PC-9 (cell line): Measurements from ENCODE around the gene MED27. TPM values are rescaled to one million over a fixed set of nuclear protein-coding genes. Genes with fewer than 3 reads are reported as not detected.

Source experiments
- BruUV-seq: library from RNA; stranded (reverse); fragments of 400-500 nt; replicated peaks from 2 replicates; lab custom pipeline; 2021; lab: Mats Ljungman, UMichigan
- CTCF ChIA-PET: fragments of 300-600 bp; sonication (Branson Sonifier 250); formaldehyde crosslinking; loops from one replicate; lab custom pipeline; 2022; ENCODE audit warnings: antibody characterized with exemption; lab: Charles Lee
- POLR2A ChIA-PET: fragments of 300-600 bp; sonication (Branson Sonifier 250); formaldehyde crosslinking; loops from one replicate; lab custom pipeline; 2022; ENCODE audit warnings: antibody characterized with exemption; ENCODE audit not compliant: unreplicated experiment; lab: Charles Lee
- DNase-seq, 2 experiments: peaks; one replicate each; pipeline versions ENCODE4 v3.0.0 to v3.0.0-alpha.2; 2015 to 2022; ENCODE audit warnings: mixed read lengths in 1 of 2
- H2AFZ ChIP-seq: fragments of 200-600 bp; sonication (generic); 2 replicates; pipeline ENCODE4 v1.8.1; 2017; ENCODE audit warnings: antibody characterized with exemption
- H3F3A ChIP-seq: fragments of 200-600 bp; sonication (generic); 2 replicates; pipeline ENCODE4 v1.8.1; 2017; ENCODE audit warnings: antibody characterized with exemption, mild to moderate bottlenecking, low read depth; ENCODE audit not compliant: insufficient read depth
- H3K27ac ChIP-seq: fragments of 200-600 bp; sonication (generic); 2 replicates; pipeline ENCODE4 v1.6.1; 2016; ENCODE audit warnings: mixed run types
- H3K27me3 ChIP-seq: fragments of 200-600 bp; sonication (generic); 2 replicates; pipeline ENCODE4 v1.6.1; 2016; ENCODE audit warnings: low read depth, mixed run types; ENCODE audit not compliant: insufficient read depth
- H3K36me3 ChIP-seq: fragments of 200-600 bp; sonication (generic); 2 replicates; pipeline ENCODE4 v1.6.1; 2016; ENCODE audit warnings: low read depth, mixed run types
- H3K4me1 ChIP-seq: fragments of 200-600 bp; sonication (generic); replicated peaks from 2 replicates; pipeline ENCODE4 v1.6.1; 2016; ENCODE audit warnings: mixed run types; ENCODE audit not compliant: insufficient read depth
- H3K4me2 ChIP-seq: fragments of 200-600 bp; sonication (generic); 2 replicates; pipeline ENCODE4 v1.6.1; 2017; ENCODE audit warnings: mixed run types
- H3K4me3 ChIP-seq: fragments of 200-600 bp; sonication (generic); 2 replicates; pipeline ENCODE4 v1.6.1; 2016; ENCODE audit warnings: mixed run types
- H3K79me2 ChIP-seq: fragments of 200-600 bp; sonication (generic); 2 replicates; pipeline ENCODE4 v1.6.1; 2017; ENCODE audit warnings: low read depth, mixed run types
- H3K9me2 ChIP-seq: fragments of 200-600 bp; sonication (generic); 2 replicates; pipeline ENCODE4 v1.8.1; 2017; ENCODE audit warnings: mild to moderate bottlenecking; ENCODE audit not compliant: insufficient read depth
- H3K9me3 ChIP-seq: fragments of 200-600 bp; sonication (generic); 2 replicates; pipeline ENCODE4 v1.8.1; 2016; ENCODE audit warnings: low read depth; ENCODE audit not compliant: insufficient read depth
- H4K20me1 ChIP-seq: fragments of 200-600 bp; sonication (generic); 2 replicates; pipeline ENCODE4 v1.8.1; 2017; ENCODE audit not compliant: insufficient read depth
- CTCF ChIP-seq: fragments of 200-600 bp; sonication (generic); conservative IDR thresholded peaks from 2 replicates; pipeline ENCODE4 v1.6.1; 2017; ENCODE audit warnings: mixed run types, antibody characterized with exemption, mild to moderate bottlenecking, moderate library complexity
- EZH2 ChIP-seq: fragments of 200-600 bp; sonication (generic); IDR thresholded peaks from 2 replicates; pipeline ENCODE4 v1.8.0; 2017; ENCODE audit warnings: antibody characterized with exemption, low read depth
- intact Hi-C: fragments of 100-400 bp; cut with micrococcal nuclease; formaldehyde crosslinking; loops from one replicate; pipeline ENCODE4 v1.10.0; 2022; ENCODE audit not compliant: unreplicated experiment
- total RNA-seq: library from RNA; stranded (reverse); gene quantifications from 2 replicates; pipeline ENCODE4 v1.2.3, GENCODE V29; 2021

The MED27 gene
- total RNA-seq, 1 experiment from 2014 or later: 31.2 TPM

GRCh38 chr9:132040246-132040645, 39.4 kb downstream of the MED27 start:
- Histone ChIP-seq H3K79me2 (peaks cover 4% of the 10 kb centered on the region), H2AFZ (no peak overlapping the region), H3K27ac (no peak overlapping the region), H3F3A (peaks cover 5% of the 10 kb centered on the region), H3K36me3 (no peaks in the 10 kb centered on the region), H3K9me2 (no peaks in the 10 kb centered on the region), H3K27me3 (no peaks in the 10 kb centered on the region), H3K9me3 (no peaks in the 10 kb centered on the region), H3K4me1 (peaks cover 13% of the 10 kb centered on the region), H3K4me3 (no peak overlapping the region), H4K20me1 (peaks cover 6% of the 10 kb centered on the region), H3K4me2 (no peak overlapping the region)
- ChIA-PET CTCF (no interaction called here), POLR2A (no interaction called here)
- TF ChIP-seq CTCF (no peak), EZH2 (no peak)
- DNase-seq: no peak
- BruUV-seq: no TSS peak
- intact Hi-C loops: no loop called here

GRCh38 chr9:132039284-132039683, 40.4 kb downstream of the MED27 start:
- Histone ChIP-seq H3K4me1 (peaks cover 13% of the 10 kb centered on the region), H3K36me3 (no peaks in the 10 kb centered on the region), H4K20me1 (peaks cover 12% of the 10 kb centered on the region), H3K4me2 (no peak overlapping the region), H3K9me3 (no peaks in the 10 kb centered on the region), H3K27me3 (no peaks in the 10 kb centered on the region), H3K27ac (no peak overlapping the region), H3F3A (peaks cover 5% of the 10 kb centered on the region), H3K4me3 (no peak overlapping the region), H3K79me2 (peaks cover 4% of the 10 kb centered on the region), H3K9me2 (no peaks in the 10 kb centered on the region), H2AFZ (no peak overlapping the region)
- intact Hi-C loops: no loop called here
- DNase-seq: no peak
- ChIA-PET POLR2A (interaction anchor here (0.6 kb wide), 2 partner anchors 40 to 88 kb away, joined by 3 to 4 read pairs; partner anchors contain the start of gene MED27), CTCF (no interaction called here)
- TF ChIP-seq CTCF: no peak
- TF ChIP-seq EZH2: no peak
- no TSS peak for BruUV-seq

GRCh38 chr9:132037458-132037857, 42.2 kb downstream of the MED27 start:
- CTCF ChIA-PET: no interaction called here
- H4K20me1 ChIP-seq: peaks cover 15% of the 10 kb centered on the region

More at GRCh38 chr9:132037458-132037857, 42.2 kb downstream of the MED27 start:
- Histone ChIP-seq H3K4me3 (no peak overlapping the region), H2AFZ (no peak overlapping the region), H3K9me2 (no peaks in the 10 kb centered on the region), H3K27me3 (no peaks in the 10 kb centered on the region), H3F3A (peaks cover under 1% of the 10 kb centered on the region; the same call in 1 of the 2 replicates), H3K4me2 (no peak overlapping the region), H3K27ac (no peak overlapping the region), H3K4me1 (peaks cover under 1% of the 10 kb centered on the region), H3K79me2 (peaks cover 8% of the 10 kb centered on the region), H3K9me3 (no peaks in the 10 kb centered on the region), H3K36me3 (no peaks in the 10 kb centered on the region)
- intact Hi-C loops: no loop called here
- POLR2A ChIA-PET: no interaction called here
- BruUV-seq: no TSS peak
- TF ChIP-seq CTCF: no peak
- no peak for TF ChIP-seq EZH2
- DNase-seq: no peak
